Glomerular visceral epithelial cell (primary cell): ENCODE measurements around the gene NUP35.
"Not testable (repeated sequence)": the region's sequence is repeated elsewhere in the genome, so short reads cannot be mapped to it uniquely, and the experiment has no call there.

Source experiments
- DNase-seq: peaks from one replicate; pipeline ENCODE4 v3.0.0-alpha.2; 2016; ENCODE audit errors: extremely low spot score

Gene NUP35

GRCh38 chr2:183134016-183134415 lies 9.8 kb downstream of the NUP35 start:
- DNase-seq, result no peak

GRCh38 chr2:183148955-183149354 lies 24.7 kb downstream of the NUP35 start:
- DNase-seq, result no peak

GRCh38 chr2:183149489-183149888 lies 25.2 kb downstream of the NUP35 start:
- no peak for DNase-seq

- DNase-seq, result not testable (repeated sequence)
These were observed 28.0 kb downstream of the NUP35 start for GRCh38 chr2:183152280-183152679.

GRCh38 chr2:183153967-183154366 lies 29.7 kb downstream of the NUP35 start:
- DNase-seq, result no peak

GRCh38 chr2:183154772-183155171 lies 30.5 kb downstream of the NUP35 start:
- not testable (repeated sequence) for DNase-seq

GRCh38 chr2:183157131-183157530 lies 32.9 kb downstream of the NUP35 start:
- no peak for DNase-seq

- peak; percentile 51 for DNase-seq
These were observed 38.1 kb downstream of the NUP35 start for GRCh38 chr2:183162362-183162761.

GRCh38 chr2:183163821-183164649 lies 39.8 kb downstream of the NUP35 start:
- DNase-seq, result no peak

GRCh38 chr2:183164650-183165015 lies 40.4 kb downstream of the NUP35 start:
- peak; percentile 64 for DNase-seq

GRCh38 chr2:183166210-183166609 lies 42.0 kb downstream of the NUP35 start:
- no peak for DNase-seq

GRCh38 chr2:183166976-183167375 lies 42.7 kb downstream of the NUP35 start:
- DNase-seq, result not testable (repeated sequence)

GRCh38 chr2:183172220-183172887 lies 48.1 kb downstream of the NUP35 start:
- no peak for DNase-seq

GRCh38 chr2:183179156-183179555 lies 54.9 kb downstream of the NUP35 start:
- peak; percentile 78 for DNase-seq

- DNase-seq, result no peak
These were observed 61.3 kb downstream of the NUP35 start for GRCh38 chr2:183185534-183185933.

GRCh38 chr2:183186296-183186695 lies 62.1 kb downstream of the NUP35 start:
- no peak for DNase-seq

- no peak for DNase-seq
These were observed 62.5 kb downstream of the NUP35 start for GRCh38 chr2:183186766-183187165.

- DNase-seq, result no peak
These were observed 68.1 kb downstream of the NUP35 start for GRCh38 chr2:183192343-183192742.

- no peak for DNase-seq
These were observed 69.7 kb downstream of the NUP35 start for GRCh38 chr2:183193904-183194303.

- no peak for DNase-seq
These were observed 71.2 kb downstream of the NUP35 start for GRCh38 chr2:183195397-183195796.

GRCh38 chr2:183195998-183196409 lies 71.8 kb downstream of the NUP35 start:
- DNase-seq, result no peak

- DNase-seq, result no peak
These were observed 80.2 kb downstream of the NUP35 start for GRCh38 chr2:183204397-183204796.

- DNase-seq, result peak; percentile 80
These were observed 82.9 kb downstream of the NUP35 start for GRCh38 chr2:183207110-183207509.
